GM21786 (cell line): ENCODE measurements around the gene GNB3.
"Not testable (repeated sequence)": the region's sequence is repeated elsewhere in the genome, so short reads cannot be mapped to it uniquely, and the experiment has no call there.

Experiments
- ATAC-seq: cut with Tn5 transposase; IDR thresholded peaks from one replicate; pipeline ENCODE4 v1.9.1; 2021; ENCODE audit not compliant: unreplicated experiment

The GNB3 gene

GRCh38 chr12:6874015-6874368 is 33.3 kb downstream of the GNB3 start:
- ATAC-seq = not testable (repeated sequence)

- not testable (repeated sequence) for ATAC-seq
Observed at GRCh38 chr12:6879824-6880223, 39.1 kb downstream of the GNB3 start.

GRCh38 chr12:6883252-6883651 is 42.5 kb downstream of the GNB3 start:
- ATAC-seq = no peak

GRCh38 chr12:6883683-6884082 is 43.0 kb downstream of the GNB3 start:
- ATAC-seq = no peak

- no peak for ATAC-seq
Observed at GRCh38 chr12:6884539-6884938, 43.8 kb downstream of the GNB3 start.

GRCh38 chr12:6886206-6886999 is 45.7 kb downstream of the GNB3 start:
- not testable (repeated sequence) for ATAC-seq

- ATAC-seq = no peak
Observed at GRCh38 chr12:6887460-6887859, 46.7 kb downstream of the GNB3 start.

GRCh38 chr12:6888360-6888759 is 47.6 kb downstream of the GNB3 start:
- no peak for ATAC-seq

- ATAC-seq = not testable (repeated sequence)
Observed at GRCh38 chr12:6888794-6889193, 48.1 kb downstream of the GNB3 start.

GRCh38 chr12:6889775-6890573 is 49.2 kb downstream of the GNB3 start:
- ATAC-seq = not testable (repeated sequence)

GRCh38 chr12:6890789-6891645 is 50.3 kb downstream of the GNB3 start:
- ATAC-seq = peak; percentile 90

GRCh38 chr12:6891646-6892001 is 50.9 kb downstream of the GNB3 start:
- ATAC-seq = no peak

GRCh38 chr12:6892683-6893082 is 52.0 kb downstream of the GNB3 start:
- ATAC-seq = not testable (repeated sequence)

GRCh38 chr12:6894321-6894720 is 53.6 kb downstream of the GNB3 start:
- no peak for ATAC-seq
